HFF-Myc (cell line): Measurements from ENCODE around the gene PTPN6.

Experiments used
- DNase-seq: peaks from one replicate; pipeline ENCODE4 v3.0.0-alpha.2; 2011; ENCODE audit warnings: low read depth; ENCODE audit errors: extremely low read depth
- H3K4me3 ChIP-seq: replicated peaks from 2 replicates; pipeline ENCODE4 v1.5.1; 2011; ENCODE audit warnings: low read depth, mild to moderate bottlenecking, control low read depth, low read length
- TF ChIP-seq, protein P1 (sequence below): IDR thresholded peaks from 2 replicates; pipeline ENCODE4 v1.5.1; 2012; ENCODE audit warnings: mild to moderate bottlenecking, low read depth, low read length, control low read depth; ENCODE audit errors: missing control alignments

The PTPN6 gene

DNA sequence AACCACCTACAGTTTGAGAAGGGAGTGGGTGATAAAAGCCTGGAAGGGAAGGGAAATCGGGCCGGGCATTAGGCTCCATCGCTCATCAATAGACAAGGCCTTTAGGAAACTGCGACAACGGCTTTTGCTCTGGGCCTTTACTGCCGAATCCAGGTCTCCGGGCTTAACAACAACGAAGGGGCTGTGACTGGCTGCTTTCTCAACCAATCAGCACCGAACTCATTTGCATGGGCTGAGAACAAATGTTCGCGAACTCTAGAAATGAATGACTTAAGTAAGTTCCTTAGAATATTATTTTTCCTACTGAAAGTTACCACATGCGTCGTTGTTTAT, 7.8 kb upstream of the PTPN6 start:
- H3K4me3 ChIP-seq, result no peak overlapping the region
- TF ChIP-seq, protein P1, sequence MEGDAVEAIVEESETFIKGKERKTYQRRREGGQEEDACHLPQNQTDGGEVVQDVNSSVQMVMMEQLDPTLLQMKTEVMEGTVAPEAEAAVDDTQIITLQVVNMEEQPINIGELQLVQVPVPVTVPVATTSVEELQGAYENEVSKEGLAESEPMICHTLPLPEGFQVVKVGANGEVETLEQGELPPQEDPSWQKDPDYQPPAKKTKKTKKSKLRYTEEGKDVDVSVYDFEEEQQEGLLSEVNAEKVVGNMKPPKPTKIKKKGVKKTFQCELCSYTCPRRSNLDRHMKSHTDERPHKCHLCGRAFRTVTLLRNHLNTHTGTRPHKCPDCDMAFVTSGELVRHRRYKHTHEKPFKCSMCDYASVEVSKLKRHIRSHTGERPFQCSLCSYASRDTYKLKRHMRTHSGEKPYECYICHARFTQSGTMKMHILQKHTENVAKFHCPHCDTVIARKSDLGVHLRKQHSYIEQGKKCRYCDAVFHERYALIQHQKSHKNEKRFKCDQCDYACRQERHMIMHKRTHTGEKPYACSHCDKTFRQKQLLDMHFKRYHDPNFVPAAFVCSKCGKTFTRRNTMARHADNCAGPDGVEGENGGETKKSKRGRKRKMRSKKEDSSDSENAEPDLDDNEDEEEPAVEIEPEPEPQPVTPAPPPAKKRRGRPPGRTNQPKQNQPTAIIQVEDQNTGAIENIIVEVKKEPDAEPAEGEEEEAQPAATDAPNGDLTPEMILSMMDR, result no peak
- peak; percentile 87 for DNase-seq

- H3K4me3 ChIP-seq, result peak within 1 kb of the TSS; percentile 78
- peak; percentile 92 for DNase-seq
- TF ChIP-seq, protein P1, result no peak
Observed at GRCh38 chr12:6943722-6944380, 7.3 kb upstream of the PTPN6 start, which contains the start of the genes C12orf57 and RNU7-1. Gene C12orf57 (plus strand): TSS chr12:6944022. CDS start chr12:6944122, 100 bp downstream. Gene RNU7-1 (plus strand): TSS chr12:6943816.

DNA sequence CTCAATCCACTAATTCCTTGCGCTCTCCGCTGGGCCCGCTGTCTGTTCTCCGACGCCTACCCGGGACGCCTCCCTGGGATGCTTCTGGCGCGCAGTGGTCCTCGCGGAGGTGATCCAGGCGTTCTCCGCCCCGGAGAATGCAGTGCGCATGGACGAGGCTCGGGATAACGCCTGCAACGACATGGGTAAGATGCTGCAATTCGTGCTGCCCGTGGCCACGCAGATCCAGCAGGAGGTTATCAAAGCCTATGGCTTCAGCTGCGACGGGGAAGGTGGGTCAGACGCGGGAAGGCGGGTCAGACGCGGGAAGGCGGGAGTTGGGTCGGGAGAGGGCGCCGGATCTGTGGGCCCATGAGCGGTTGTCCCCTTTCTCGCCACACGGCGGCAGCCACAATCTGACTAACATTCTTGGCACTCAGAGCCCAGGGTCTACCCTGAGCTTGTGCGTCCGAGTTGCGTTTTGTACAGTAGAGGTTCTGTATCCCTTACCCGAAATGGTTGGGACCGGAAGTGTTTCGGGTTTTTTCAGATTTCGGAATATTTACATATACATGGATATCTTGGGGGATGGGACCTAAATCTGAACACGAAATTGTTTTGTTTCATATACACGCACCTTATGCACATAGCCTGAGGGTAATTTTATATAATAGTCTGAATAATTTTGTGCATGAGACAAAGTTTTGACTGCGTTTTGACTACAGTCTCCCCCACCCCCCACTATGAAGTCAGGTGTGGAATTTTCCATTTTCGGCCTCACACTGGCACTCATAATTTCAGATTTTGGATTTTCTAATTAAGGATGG, 6.6 kb upstream of the PTPN6 start:
- no peak for DNase-seq
- TF ChIP-seq, protein P1, result peak; percentile 80
- H3K4me3 ChIP-seq, result peak overlapping the region; percentile 78

DNA sequence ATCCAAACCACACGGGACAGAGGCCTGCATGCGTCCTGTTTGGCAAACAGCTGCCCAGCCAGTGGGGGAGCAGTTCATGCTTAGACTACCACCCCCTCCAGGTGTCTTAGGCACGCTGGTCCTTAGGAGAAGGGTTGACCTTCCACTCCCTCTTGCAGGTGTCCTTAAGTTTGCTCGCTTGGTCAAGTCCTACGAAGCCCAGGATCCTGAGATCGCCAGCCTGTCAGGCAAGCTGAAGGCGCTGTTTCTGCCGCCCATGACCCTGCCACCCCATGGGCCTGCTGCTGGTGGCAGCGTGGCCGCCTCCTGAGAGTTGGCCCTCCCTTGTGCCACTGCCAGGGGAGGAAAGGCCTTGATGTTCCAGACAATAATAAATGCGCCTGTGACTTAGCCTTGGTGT, 5.5 kb upstream of the PTPN6 start:
- DNase-seq, result no peak
- peak overlapping the region; percentile 78 for H3K4me3 ChIP-seq
- TF ChIP-seq, protein P1, result no peak

GRCh38 chr12:6946033-6946919, 4.9 kb upstream of the PTPN6 start:
- no peak for DNase-seq
- TF ChIP-seq, protein P1, result no peak
- H3K4me3 ChIP-seq, result no peak overlapping the region

- TF ChIP-seq, protein P1, result no peak
- no peak overlapping the region for H3K4me3 ChIP-seq
- DNase-seq, result no peak
Observed at GRCh38 chr12:6946920-6947374, 4.2 kb upstream of the PTPN6 start.
